HG03066 (cell line): Measurements from ENCODE around the gene CCRL2.

Experiments used
- ATAC-seq: cut with Tn5 transposase; IDR thresholded peaks from one replicate; pipeline ENCODE4 v1.9.1; 2021; ENCODE audit warnings: low read depth; ENCODE audit not compliant: unreplicated experiment

Gene CCRL2

DNA sequence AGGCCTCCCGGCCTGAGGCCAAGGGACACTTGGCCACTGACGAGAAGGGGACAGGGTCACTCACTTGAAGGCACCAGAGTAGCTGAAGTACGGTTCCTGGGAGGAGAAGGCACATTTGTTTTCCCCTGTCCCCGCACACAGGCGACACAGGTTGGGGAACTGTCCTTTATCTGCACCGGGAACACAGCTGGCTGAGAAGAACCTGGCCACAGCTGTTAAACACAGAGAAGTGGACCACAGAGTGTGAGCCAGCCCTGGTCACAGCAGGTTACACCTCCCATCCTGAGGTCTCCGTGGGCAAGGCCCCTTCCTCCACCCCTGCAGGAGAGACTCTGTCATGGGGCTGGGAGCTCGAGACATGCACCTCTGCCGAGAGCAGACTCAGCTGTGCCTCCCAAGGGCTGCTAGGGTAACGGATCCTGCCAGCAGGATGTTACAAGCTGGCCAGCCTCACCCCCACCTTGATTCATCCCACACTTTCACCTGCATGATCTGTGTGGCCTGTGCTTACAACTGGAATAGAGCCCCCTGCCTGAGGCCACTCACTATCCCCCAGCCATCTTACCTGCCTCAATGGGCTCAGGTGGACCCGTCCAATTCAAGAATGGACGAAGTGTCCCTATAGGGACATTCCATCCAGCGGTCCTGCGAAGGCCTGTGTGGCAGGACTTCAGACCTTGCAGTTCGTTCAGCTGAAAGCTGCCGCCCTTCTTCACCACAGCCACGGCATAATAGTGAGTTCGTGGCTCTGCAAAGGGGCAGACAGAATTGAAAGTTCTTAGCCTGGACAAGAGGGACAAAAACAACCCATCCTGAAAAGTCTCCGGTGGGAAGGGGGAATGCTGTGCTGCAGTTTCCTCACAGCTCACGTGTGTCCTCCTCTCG, 48.4 kb downstream of the CCRL2 start:
- ATAC-seq, result no peak

GRCh38 chr3:46456118-46456517, 49.1 kb downstream of the CCRL2 start:
- no peak for ATAC-seq
